ENCODE results near the gene IMPA2. TPM values are rescaled to one million over a fixed set of nuclear protein-coding genes. Genes with fewer than 3 reads are reported as not detected.
"Not testable (repeated sequence)": the region's sequence is repeated elsewhere in the genome, so short reads cannot be mapped to it uniquely, and the experiment has no call there.

The IMPA2 gene
- total RNA-seq, 2 experiments from 2014 or later: 18.6 to 20.4 TPM

DNA sequence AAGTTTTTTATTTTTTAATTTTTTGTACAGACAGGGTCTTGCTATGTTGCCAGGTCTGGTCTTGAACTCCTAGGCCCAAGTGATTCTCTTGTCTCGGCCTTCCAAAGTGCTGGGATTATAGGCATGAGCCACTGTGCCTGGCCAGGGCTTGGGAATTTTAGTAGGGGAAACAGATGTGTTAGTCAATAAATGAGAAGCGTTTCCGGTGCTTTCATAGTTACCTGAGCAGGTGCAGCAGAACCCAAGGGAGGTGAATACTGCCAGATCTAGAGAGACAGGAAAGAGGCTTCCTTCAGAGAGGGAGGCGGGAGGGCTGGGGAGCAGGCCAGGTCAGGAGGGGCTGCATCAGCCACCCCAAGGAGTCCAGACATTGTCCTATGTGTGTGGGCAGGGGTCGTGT, 30.5 kb upstream of the IMPA2 start:
- H3K36me3 Mint-ChIP-seq (ENCODE audit: low read depth): no peaks in the 10 kb centered on the region
- ChIA-PET POLR2A (interaction anchor here (0.7 kb wide), 1 partner anchor 1882 kb away, joined by 3 read pairs; no protein-coding TSS in a partner anchor), CTCF (interaction anchor here (0.9 to 1.6 kb wide), 3 partner anchors 13 to 45 kb away, joined by 4 to 5 read pairs (median 4); no protein-coding TSS in a partner anchor)
- no peak for DNase-seq
- no peak overlapping the region for H3K4me3 Mint-ChIP-seq
- peaks cover 14% of the 10 kb centered on the region for H3K4me1 Mint-ChIP-seq
- H3K27ac Mint-ChIP-seq: no peak overlapping the region
- H3K9me3 Mint-ChIP-seq: no peaks in the 10 kb centered on the region
- H3K27me3 Mint-ChIP-seq: no peaks in the 10 kb centered on the region

DNA sequence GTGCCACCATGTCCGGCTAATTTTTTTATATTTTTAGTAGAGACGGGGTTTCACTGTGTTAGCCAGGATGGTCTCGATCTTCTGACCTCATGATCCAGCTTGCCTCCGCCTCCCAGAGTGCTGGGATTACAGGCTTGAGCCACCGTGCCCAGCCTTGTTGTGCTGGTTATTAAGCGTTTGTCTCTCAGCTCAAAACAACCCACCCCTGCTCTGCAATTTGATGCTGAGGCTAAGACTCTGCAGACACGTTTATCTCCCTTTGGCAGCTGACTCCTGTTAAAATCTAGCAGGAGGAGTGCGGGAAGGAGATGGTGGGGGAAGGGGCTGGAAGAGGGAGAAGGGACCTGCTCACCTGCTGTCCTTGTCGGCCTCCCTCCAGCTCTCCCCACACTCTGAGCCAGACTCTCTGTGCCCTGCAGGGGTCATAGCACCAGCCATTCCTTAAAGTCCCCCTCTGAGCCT, 29.9 kb upstream of the IMPA2 start:
- Mint-ChIP-seq H3K9me3 (no peaks in the 10 kb centered on the region), H3K4me3 (no peak overlapping the region), H3K4me1 (peaks cover 14% of the 10 kb centered on the region), H3K27me3 (no peaks in the 10 kb centered on the region), H3K36me3 (ENCODE audit: low read depth) (no peaks in the 10 kb centered on the region), H3K27ac (no peak overlapping the region)
- no peak for DNase-seq
- ChIA-PET POLR2A (interaction anchor here (0.7 kb wide), 1 partner anchor 1881 kb away, joined by 3 read pairs; no protein-coding TSS in a partner anchor), CTCF (interaction anchor here (1.6 kb wide), 1 partner anchor 28 kb away, joined by 5 read pairs; no protein-coding TSS in a partner anchor)

DNA sequence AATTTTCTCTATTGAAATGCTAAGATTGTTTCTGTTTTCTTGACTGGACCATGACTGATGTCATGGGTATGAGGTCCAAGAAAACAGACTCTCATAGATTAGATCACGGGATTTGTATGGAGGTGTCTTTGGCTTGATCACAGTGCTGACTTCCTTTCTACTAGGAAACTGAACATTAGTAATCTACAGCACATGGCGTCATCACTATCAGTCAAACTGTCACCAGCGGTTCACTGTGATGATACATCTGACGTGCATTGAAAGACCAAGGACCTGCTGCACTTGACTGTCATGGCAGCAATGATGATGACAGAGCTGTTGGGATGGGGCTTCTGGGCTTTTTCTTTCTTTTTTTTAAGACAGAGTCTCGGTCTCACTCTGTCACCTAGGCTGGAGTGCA, 28.2 kb upstream of the IMPA2 start:
- peaks cover 5% of the 10 kb centered on the region for H3K4me1 Mint-ChIP-seq
- ChIA-PET POLR2A (no interaction called here), CTCF (no interaction called here)
- DNase-seq: no peak
- peaks cover 12% of the 10 kb centered on the region for H3K36me3 Mint-ChIP-seq (ENCODE audit: low read depth)
- peaks cover 14% of the 10 kb centered on the region for H3K9me3 Mint-ChIP-seq
- no peak overlapping the region for H3K27ac Mint-ChIP-seq
- no peak overlapping the region for H3K4me3 Mint-ChIP-seq
- no peaks in the 10 kb centered on the region for H3K27me3 Mint-ChIP-seq

DNA sequence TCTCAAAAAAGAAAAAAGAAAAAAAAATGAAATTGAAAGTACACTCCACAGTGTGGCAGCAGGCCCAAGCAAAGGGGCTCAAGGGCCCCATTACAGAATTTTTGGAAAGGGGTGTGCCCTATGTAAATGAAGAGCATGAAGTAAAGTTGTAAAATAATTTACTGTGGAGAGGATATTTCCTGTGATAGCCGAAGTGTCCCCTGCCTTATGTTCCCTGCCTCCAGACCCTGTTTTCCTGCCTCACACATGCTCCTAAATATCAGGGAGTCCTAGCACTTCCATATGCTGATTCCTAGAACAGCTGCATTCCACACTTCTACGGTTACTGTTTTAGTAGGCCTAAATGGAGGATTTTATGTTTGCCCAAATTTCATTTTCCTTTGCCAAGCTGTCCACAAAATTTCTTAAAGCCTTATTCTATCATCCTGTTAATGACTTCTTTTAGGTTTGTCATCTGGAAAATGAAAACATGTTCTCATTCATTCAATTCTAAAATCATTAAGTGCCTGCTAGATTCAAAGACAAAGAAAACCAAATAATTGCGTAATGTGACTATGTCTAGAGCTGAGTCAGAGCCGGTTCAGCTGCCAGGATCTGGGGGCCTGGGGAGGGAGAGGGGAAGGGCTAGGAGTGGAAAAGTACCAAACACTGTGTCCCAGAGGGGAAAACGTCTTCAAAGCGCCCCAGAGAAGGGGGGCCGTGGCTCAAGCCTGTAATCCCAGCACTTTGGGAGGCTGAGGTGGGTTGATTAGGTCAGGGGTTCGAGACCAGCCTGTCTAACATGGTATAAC, 25.9 kb upstream of the IMPA2 start:
- H3K27me3 Mint-ChIP-seq: no peaks in the 10 kb centered on the region
- ChIA-PET POLR2A (no interaction called here), CTCF (interaction anchor here (0.6 kb wide), 1 partner anchor 34 kb away, joined by 4 read pairs; no protein-coding TSS in a partner anchor)
- DNase-seq: no peak
- H3K4me3 Mint-ChIP-seq: no peak overlapping the region
- H3K27ac Mint-ChIP-seq: no peak overlapping the region
- peaks cover 12% of the 10 kb centered on the region for H3K36me3 Mint-ChIP-seq (ENCODE audit: low read depth)
- peaks cover 14% of the 10 kb centered on the region for H3K9me3 Mint-ChIP-seq
- H3K4me1 Mint-ChIP-seq: peaks cover 5% of the 10 kb centered on the region

DNA sequence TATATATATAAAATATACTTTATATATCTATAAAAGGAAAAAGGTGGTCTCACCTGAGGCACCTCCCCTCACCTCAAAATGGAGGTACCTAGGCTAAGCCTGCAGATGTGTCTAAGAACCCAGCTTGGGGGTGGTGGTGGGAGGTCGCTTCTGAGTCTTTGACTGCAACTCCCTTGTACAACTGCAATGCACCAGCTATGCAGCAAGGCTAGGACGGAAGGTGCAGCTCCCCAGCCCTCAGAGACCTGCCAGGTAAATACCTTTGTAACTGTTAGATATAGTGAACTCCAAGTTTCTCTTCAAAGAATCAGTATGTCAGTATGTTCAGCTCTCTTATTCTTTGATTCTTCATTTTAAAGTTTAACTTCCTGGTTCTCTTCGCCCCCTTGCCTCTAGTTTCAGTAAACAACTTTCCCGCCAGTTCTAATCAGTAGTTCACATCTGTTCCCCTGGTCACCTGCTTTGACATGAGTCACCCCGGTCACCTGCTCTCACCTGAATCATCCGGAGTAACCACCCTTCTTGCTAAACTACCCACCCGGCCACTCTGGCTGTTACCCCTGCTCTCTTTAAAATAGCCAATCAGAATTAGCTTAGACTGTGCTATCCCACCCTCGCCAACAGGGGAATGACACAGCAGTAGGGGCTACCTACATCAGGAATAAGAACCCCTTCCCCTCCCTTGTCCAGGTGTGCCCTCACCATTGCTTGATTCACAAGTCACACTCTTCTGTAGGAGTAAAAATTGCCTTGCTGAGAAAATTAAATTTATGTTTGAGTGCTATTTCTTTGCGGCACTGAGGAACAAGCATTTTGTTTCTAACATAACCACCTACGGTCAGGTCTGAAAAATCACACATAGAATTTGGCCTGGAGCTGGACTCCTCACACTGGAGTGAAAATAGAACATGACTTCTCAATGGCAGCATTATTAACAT, 24.7 kb upstream of the IMPA2 start:
- H3K9me3 Mint-ChIP-seq: peaks cover 14% of the 10 kb centered on the region
- H3K4me1 Mint-ChIP-seq: peaks cover 5% of the 10 kb centered on the region
- no peak overlapping the region for H3K27ac Mint-ChIP-seq
- CTCF ChIA-PET: no interaction called here
- no peak for DNase-seq
- POLR2A ChIA-PET: no interaction called here
- peaks cover 12% of the 10 kb centered on the region for H3K36me3 Mint-ChIP-seq (ENCODE audit: low read depth)
- no peaks in the 10 kb centered on the region for H3K27me3 Mint-ChIP-seq
- H3K4me3 Mint-ChIP-seq: no peak overlapping the region

DNA sequence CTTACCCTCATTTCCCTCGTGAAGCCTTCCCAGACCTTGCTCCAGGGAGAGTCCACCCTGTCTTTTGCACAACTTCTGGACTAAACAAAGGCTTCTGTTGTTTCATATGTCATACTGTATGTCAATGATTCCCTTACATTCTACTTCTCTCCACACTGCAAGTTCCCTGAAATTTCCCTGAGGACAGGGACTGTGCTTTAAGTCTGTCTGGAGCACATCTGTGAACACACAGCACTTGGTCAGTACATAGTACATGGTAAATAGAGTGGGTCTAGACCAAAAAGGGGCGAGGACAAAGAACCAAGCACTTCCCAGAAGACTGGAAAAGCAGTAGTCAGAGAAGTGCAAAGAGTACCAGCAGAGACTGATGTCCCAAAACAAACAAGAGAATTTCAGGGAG, 23.7 kb upstream of the IMPA2 start:
- ChIA-PET POLR2A (no interaction called here), CTCF (no interaction called here)
- peaks cover under 1% of the 10 kb centered on the region for H3K27me3 Mint-ChIP-seq
- H3K4me3 Mint-ChIP-seq: no peak overlapping the region
- peaks cover 5% of the 10 kb centered on the region for H3K4me1 Mint-ChIP-seq
- DNase-seq: no peak
- no peak overlapping the region for H3K27ac Mint-ChIP-seq
- peaks cover 14% of the 10 kb centered on the region for H3K9me3 Mint-ChIP-seq
- H3K36me3 Mint-ChIP-seq (ENCODE audit: low read depth): peaks cover 12% of the 10 kb centered on the region

DNA sequence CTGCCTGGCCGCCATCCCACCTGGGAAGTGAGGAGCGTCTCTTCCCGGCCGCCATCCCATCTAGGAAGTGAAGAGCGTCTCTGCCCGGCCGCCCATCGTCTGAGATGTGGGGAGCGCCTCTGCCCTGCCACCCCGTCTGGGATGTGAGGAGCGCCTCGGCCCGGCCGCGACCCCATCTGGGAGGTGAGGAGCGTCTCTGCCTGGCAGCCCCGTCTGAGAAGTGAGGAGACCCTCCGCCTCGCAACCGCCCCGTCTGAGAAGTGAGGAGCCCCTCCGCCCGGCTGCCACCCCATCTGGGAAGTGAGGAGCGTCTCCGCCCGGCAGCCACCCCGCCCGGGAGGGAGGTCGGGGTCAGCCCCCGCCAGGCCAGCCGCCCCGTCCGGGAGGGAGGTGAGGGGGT, 21.7 kb upstream of the IMPA2 start:
- DNase-seq, H3K27ac Mint-ChIP-seq, H3K27me3 Mint-ChIP-seq, CTCF ChIA-PET, H3K4me3 Mint-ChIP-seq, POLR2A ChIA-PET, H3K4me1 Mint-ChIP-seq: not testable (repeated sequence)
- Mint-ChIP-seq H3K36me3 (ENCODE audit: low read depth) (peaks cover 12% of the 10 kb centered on the region), H3K9me3 (peaks cover 14% of the 10 kb centered on the region)

DNA sequence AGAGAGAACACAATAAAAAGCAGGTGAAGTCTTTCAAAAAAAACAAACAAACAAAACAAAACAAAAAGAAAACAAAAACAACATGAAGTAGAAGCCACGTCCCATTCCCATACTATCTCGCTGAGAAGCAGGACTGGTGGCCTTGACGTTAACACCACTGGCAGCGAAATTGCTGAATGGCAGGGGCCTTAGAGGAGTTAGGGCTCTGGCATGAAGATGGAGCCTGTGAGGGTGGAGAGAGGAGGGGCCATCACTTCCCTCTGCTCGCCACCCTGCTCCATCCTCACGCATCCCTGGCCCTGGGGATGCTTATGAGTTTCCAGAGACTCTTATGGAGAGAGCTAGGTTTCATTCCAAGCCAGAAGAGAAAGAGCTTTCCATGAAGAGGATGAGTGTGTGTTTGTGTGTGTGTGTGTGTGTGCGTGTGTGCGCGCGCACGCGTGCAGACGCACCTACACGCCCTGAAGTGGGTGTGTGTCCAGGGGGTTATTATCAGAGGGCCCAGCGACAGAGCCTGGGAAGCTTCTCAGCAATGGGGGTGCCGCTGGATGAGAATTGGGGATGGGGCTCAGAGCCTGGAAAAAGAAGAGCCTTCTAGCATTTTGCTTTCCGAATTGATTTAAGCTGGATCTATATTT, 20.4 kb upstream of the IMPA2 start:
- CTCF ChIA-PET: interaction anchor here (1.3 kb wide), 1 partner anchor 35 kb away, joined by 3 read pairs; no protein-coding TSS in a partner anchor
- Mint-ChIP-seq H3K36me3 (ENCODE audit: low read depth) (peaks cover 12% of the 10 kb centered on the region), H3K27ac (no peak overlapping the region), H3K4me1 (no peaks in the 10 kb centered on the region), H3K9me3 (peaks cover 14% of the 10 kb centered on the region), H3K27me3 (peaks cover 4% of the 10 kb centered on the region), H3K4me3 (no peak overlapping the region)
- DNase-seq: no peak
- POLR2A ChIA-PET: no interaction called here

DNA sequence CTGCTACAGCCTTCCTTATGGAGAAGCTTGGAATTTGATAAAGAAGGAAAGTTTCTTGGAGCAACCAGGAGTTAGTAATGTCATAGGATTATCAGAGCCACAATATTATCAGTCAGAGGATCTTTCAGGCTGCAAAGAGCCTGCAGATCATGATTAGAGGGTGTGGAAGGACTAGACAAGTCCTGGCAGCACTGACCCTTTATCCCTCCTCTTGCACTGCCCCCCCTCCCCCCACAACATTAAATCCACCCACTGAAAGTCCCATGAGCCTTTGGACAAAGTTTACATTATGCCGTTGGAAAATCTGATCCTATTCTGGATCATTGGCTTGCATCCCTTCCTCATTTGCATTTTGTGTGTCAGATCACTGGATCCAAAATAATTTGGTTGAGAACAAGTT, 18.7 kb upstream of the IMPA2 start:
- Mint-ChIP-seq H3K36me3 (ENCODE audit: low read depth) (peaks cover 2% of the 10 kb centered on the region), H3K4me1 (no peaks in the 10 kb centered on the region), H3K9me3 (peaks cover 3% of the 10 kb centered on the region), H3K4me3 (no peak overlapping the region), H3K27ac (no peak overlapping the region), H3K27me3 (peaks cover 4% of the 10 kb centered on the region)
- DNase-seq: no peak
- POLR2A ChIA-PET: no interaction called here
- CTCF ChIA-PET: interaction anchor here (0.7 to 1.2 kb wide), 2 partner anchors 19 to 33 kb away, joined by 3 read pairs; no protein-coding TSS in a partner anchor

DNA sequence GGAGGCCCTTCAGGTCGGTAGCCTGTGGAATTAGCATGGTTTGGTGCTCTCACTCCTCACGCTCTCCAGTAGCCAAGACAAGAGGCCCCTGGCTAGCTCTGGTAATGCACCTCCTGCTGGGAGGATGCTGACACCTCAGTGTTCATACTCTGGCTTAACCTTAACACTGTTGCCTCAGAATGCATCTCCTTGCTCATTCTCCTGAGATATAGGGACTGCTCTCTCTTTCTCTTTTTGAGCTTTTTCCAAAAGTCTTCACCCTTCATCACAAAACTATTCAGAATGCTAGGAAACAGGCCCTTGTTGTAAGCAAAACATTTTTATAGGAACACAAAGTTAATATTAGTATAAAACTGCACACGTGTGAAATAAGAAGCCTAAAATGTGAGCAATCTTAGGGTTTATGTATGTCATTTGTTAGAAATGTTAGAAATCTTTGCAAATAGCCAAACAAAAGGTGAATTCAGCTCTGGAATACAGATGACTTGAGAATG, 17.3 kb upstream of the IMPA2 start:
- ChIA-PET POLR2A (no interaction called here), CTCF (interaction anchor here (0.7 to 1.2 kb wide), 3 partner anchors 16 to 65 kb away, joined by 3 to 6 read pairs (median 4); no protein-coding TSS in a partner anchor)
- Mint-ChIP-seq H3K36me3 (ENCODE audit: low read depth) (no peaks in the 10 kb centered on the region), H3K9me3 (no peaks in the 10 kb centered on the region), H3K4me1 (no peaks in the 10 kb centered on the region), H3K27me3 (peaks cover 4% of the 10 kb centered on the region), H3K4me3 (no peak overlapping the region), H3K27ac (no peak overlapping the region)
- no peak for DNase-seq

DNA sequence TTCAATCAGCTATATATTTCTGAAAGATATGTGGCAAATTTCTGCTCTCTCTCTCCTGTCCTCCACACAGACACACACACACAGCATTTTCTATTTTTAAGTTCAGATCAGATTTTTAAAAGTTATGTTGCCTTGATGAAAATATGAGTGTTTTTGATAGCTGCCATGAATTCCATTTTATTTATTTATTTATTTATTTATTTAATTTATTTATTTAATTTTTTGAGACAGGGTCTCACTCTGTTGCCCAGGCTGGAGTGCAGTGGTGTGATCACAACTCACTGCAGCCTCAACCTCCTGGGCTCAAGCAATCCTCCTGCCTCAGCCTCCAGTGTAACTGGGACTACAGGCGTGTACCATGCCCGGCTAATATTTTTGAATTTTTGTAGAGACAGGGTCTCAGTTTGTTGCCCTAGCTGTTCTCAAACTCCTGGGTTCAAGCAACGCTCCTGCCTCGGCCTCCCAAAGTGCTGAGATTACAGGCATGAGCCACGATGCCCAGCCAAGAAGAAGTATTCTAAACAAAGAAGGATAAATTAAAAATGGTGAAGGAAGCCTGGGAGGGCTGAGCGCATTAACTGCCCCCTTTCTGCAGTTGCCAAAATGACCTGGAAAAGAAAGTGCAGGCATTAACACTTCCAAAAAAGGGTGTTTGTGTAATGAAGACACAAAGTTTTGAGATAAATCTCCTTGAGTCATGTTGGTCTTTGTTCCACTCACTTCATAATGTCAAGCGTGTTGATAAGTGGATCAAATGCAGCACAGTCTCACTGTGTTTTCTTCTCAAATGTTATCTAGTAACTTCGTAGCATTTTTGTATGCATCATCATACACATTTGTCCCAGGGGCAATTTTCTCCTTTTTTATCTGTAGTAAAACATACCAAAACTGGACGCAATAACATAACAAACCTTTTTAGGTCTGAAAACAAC, 11.1 kb upstream of the IMPA2 start:
- ChIA-PET POLR2A (no interaction called here), CTCF (no interaction called here)
- H3K27me3 Mint-ChIP-seq: no peaks in the 10 kb centered on the region
- H3K4me3 Mint-ChIP-seq: no peak overlapping the region
- H3K36me3 Mint-ChIP-seq (ENCODE audit: low read depth): no peaks in the 10 kb centered on the region
- no peak for DNase-seq
- no peaks in the 10 kb centered on the region for H3K9me3 Mint-ChIP-seq
- H3K4me1 Mint-ChIP-seq: peaks cover 4% of the 10 kb centered on the region
- no peak overlapping the region for H3K27ac Mint-ChIP-seq

DNA sequence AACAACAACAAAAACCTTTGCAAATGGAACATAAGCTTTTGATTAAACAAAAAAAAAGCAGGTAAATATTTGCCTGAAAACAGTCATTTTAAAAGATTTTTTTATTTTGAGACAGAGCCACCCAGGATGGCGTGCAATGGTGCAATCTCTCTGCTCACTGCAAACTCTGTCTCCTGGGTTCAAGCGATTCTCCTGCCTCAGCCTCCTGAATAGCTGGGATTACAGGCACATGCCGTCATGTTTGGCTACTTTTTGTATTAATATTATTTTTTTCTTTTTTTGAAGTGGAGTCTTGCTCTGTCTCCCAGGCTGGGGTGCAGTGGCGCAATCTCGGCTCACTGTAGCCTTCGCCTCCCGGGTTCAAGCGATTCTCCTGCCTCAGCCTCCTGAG, 10.5 kb upstream of the IMPA2 start:
- POLR2A ChIA-PET, H3K4me3 Mint-ChIP-seq: not testable (repeated sequence)

More for the DNA sequence above, 10.5 kb upstream of the IMPA2 start:
- H3K27ac Mint-ChIP-seq; H3K4me1 Mint-ChIP-seq; CTCF ChIA-PET; H3K27me3 Mint-ChIP-seq; H3K36me3 Mint-ChIP-seq (ENCODE audit: low read depth); H3K9me3 Mint-ChIP-seq; DNase-seq: not testable (repeated sequence)
